HG03025 (cell line): ENCODE data around the gene MAPKAPK2.
A peak's percentile ranks its signal among the peaks of the same experiment; 100 is the strongest.
"Not testable (repeated sequence)": the region's sequence is repeated elsewhere in the genome, so short reads cannot be mapped to it uniquely, and the experiment has no call there.

Source experiments
- ATAC-seq: cut with Tn5 transposase; IDR thresholded peaks from one replicate; pipeline ENCODE4 v1.9.1; 2021; ENCODE audit warnings: mild to moderate bottlenecking, moderate library complexity; ENCODE audit not compliant: unreplicated experiment, low FRiP score

The MAPKAPK2 gene

GRCh38 chr1:206684478-206685333, at the start of gene MAPKAPK2:
Gene MAPKAPK2 (plus strand): TSS chr1:206684905. CDS start chr1:206685230, 325 bp downstream.
- peak; percentile 36 for ATAC-seq

GRCh38 chr1:206635080-206635977, 49.4 kb upstream of the MAPKAPK2 start, which contains the start of gene DYRK3:
Gene DYRK3 (plus strand): TSS chr1:206635536. CDS start chr1:206635704, 168 bp downstream.
- ATAC-seq: peak; percentile 87

- ATAC-seq: peak; percentile 3
Measured at GRCh38 chr1:206635978-206636345, 48.7 kb upstream of the MAPKAPK2 start.

- no peak for ATAC-seq
Measured at GRCh38 chr1:206636671-206637070, 48.0 kb upstream of the MAPKAPK2 start.

- ATAC-seq: no peak
Measured at GRCh38 chr1:206637605-206638004, 47.1 kb upstream of the MAPKAPK2 start.

GRCh38 chr1:206642074-206642473, 42.6 kb upstream of the MAPKAPK2 start:
- ATAC-seq: not testable (repeated sequence)

GRCh38 chr1:206643118-206643698, 41.5 kb upstream of the MAPKAPK2 start:
- no peak for ATAC-seq

GRCh38 chr1:206646504-206646903, 38.2 kb upstream of the MAPKAPK2 start:
- ATAC-seq: no peak

GRCh38 chr1:206647224-206647623, 37.5 kb upstream of the MAPKAPK2 start:
- no peak for ATAC-seq

- ATAC-seq: no peak
Measured at GRCh38 chr1:206649261-206649921, 35.3 kb upstream of the MAPKAPK2 start.

- ATAC-seq: no peak
Measured at GRCh38 chr1:206651014-206651413, 33.7 kb upstream of the MAPKAPK2 start.

GRCh38 chr1:206651958-206652890, 32.5 kb upstream of the MAPKAPK2 start:
- no peak for ATAC-seq

- ATAC-seq: no peak
Measured at GRCh38 chr1:206653715-206654459, 30.8 kb upstream of the MAPKAPK2 start.

- ATAC-seq: no peak
Measured at GRCh38 chr1:206654828-206655227, 29.9 kb upstream of the MAPKAPK2 start.

- ATAC-seq: no peak
Measured at GRCh38 chr1:206655471-206655882, 29.2 kb upstream of the MAPKAPK2 start.

GRCh38 chr1:206656936-206657335, 27.8 kb upstream of the MAPKAPK2 start:
- no peak for ATAC-seq

- ATAC-seq: no peak
Measured at GRCh38 chr1:206657751-206658150, 27.0 kb upstream of the MAPKAPK2 start.

- no peak for ATAC-seq
Measured at GRCh38 chr1:206658264-206658980, 26.3 kb upstream of the MAPKAPK2 start.
